ENCODE results near the gene CROCC. TPM values are rescaled to one million over a fixed set of nuclear protein-coding genes. Genes with fewer than 3 reads are reported as not detected.
"Not testable (repeated sequence)": the region's sequence is repeated elsewhere in the genome, so short reads cannot be mapped to it uniquely, and the experiment has no call there.

The CROCC gene
- total RNA-seq, 1 experiment from 2014 or later, result 5.0 TPM

DNA sequence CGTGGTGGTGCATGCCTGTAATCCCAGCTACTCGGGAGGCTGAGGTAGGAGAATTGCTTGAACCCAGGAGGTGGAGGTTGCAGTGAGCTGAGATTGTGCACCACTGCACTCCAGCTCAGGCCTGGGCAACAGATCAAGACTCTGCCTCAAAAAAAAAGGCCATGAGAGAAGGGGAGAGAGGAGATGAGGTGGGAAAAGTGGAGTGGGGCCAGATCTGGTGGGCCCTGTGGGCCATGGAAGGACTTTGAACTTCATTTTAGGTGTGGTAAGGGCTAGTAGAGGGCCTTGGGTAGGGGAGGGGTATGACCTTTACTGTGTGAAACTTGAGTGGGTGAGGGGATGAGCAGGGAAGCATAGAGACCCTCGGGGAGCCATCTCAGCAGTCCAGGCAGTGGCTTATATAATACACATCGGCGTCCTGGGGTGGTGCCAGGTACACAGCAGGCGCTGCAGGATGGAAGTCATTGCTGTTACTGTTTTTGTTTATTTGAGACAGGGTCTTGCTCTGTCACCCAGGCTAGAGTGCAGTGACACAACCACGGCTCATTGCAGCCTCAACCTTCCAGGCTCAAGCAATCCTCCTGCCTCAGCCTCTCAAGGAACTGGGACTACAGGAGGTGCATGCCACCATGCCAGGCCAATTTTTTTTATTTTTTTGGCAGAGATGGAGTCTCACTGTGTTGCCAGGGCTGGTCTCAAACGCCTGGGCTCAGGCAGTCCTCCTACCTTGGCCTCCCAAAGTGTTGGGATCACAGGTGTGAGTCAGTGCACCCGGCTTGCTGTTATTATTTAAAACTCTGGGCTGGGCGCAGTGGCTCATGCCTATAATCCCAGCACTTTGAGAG, 5.5 kb upstream of the CROCC start:
- not testable (repeated sequence) for DNase-seq (ENCODE audit: low spot score)

DNA sequence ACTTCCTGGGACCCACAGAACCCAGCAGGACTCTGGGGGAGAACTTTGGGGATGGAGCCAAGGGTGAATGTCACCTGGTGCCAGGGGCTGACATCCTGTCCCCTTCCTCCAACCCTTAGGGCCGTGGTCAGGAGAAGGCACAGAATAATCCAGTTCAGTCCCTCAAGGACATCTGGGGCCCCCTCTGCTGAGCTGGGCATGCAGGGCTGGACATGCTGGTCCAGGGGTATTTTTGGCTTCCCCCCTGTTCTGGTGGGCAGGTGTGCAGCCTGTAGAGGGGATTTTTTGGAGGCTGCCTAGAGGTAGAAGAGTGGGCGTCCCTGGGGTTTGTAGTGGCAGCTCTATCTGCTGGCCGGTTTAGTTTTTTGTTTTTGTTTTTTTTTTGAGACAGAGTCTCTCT, 3.4 kb upstream of the CROCC start:
- DNase-seq (ENCODE audit: low spot score), result no peak

DNA sequence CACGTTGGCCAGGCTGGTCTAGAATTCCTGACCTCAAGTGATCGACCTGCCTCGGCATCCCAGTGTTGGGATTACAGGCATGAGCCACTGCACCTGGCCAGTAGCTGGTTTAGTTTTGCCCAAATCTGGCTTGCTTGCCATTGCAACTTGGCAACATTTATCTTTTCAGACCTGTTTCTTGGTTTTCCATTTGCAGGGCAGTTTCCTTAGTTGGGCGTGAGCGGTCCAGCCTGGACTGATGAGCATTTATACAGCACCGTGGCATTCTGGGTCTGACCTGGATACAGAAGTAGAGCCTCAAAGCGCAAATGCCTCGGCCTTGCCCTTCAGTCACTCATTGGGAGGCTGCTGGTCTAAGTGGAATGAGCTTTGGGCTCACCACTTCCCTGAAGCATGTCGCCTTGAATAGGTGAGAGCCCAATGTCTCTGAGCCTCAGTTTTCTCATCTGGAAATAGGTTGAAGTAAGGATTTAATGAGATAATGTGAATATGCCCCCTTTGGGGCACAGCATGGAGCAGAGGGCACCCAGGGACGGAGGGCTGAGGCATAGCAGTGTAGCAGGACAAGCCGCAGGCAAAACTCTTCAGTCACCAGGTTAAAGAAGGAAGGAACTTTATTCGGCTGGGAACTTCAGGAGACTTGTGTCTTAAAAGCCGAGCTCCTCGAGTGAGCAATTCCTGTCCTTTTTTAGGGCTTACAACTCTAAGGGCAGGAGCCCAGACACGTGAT, 2.6 kb upstream of the CROCC start:
- not testable (repeated sequence) for DNase-seq (ENCODE audit: low spot score)

DNA sequence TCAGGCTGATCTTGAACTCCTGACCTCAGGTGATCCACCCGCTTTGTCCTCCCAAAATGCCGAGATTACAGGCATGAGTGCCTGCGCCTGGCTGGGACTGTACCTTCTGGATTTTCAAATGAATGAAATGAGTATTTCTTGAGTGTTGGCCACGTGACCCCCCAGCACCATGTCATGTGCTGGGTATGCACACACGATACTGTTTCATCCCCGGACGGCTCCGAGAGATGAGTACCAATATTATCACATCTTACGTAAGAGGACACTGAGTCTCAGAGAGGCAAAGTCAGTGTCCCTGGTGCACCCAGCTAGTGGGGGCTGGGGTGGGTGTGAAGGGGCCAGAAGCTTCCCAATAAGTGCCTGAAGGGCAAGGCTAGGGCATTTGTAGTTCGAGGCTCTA, 780 bp upstream of the CROCC start:
- DNase-seq (ENCODE audit: low spot score), result no peak

DNA sequence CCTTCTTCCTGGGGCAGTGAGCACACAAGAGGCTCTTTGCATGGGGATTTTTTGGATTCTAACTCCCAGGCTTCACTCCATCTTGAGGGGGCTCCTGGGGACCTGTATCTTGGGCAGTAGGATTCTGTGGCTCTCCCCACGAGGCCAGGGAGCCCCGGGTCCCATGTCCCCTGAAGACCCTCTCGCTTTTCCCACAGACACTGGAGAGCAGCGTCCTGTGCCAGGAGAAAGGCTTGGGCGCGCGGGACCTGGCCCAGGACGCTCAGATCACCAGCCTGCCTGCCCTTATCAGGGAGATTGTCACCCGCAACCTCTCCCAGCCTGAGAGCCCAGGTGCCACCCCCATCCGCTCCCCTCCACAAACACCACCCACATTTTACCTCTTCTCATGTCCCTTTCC, 735 bp downstream of the CROCC start:
- no peak for DNase-seq (ENCODE audit: low spot score)

DNA sequence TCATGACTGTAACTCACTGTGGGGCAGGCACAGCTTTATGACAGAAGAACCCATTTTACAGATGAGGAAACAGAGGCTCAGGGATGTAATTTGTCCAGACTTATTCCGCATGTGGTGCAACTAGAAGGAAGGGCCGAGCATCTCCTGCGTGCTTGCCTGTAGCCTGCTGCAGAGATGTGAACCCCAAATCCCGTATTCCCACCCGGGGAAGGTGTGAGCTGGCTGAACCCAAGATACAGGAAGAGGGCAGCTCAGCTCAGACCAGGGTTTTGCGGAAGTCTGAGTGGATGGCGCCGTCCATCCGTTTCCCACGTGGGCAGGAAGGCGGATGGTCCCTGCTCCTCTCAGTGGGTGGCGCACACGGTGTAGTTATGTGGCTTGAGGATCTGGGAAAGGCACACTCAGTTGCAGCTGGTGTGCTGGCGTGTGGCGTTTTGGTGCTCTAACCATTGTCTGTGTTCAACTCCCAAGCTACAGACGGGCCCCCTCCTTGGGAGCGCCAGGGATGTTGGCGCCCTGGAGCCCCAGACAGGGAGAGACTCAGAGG, 1.2 kb downstream of the CROCC start:
- no peak for DNase-seq (ENCODE audit: low spot score)

DNA sequence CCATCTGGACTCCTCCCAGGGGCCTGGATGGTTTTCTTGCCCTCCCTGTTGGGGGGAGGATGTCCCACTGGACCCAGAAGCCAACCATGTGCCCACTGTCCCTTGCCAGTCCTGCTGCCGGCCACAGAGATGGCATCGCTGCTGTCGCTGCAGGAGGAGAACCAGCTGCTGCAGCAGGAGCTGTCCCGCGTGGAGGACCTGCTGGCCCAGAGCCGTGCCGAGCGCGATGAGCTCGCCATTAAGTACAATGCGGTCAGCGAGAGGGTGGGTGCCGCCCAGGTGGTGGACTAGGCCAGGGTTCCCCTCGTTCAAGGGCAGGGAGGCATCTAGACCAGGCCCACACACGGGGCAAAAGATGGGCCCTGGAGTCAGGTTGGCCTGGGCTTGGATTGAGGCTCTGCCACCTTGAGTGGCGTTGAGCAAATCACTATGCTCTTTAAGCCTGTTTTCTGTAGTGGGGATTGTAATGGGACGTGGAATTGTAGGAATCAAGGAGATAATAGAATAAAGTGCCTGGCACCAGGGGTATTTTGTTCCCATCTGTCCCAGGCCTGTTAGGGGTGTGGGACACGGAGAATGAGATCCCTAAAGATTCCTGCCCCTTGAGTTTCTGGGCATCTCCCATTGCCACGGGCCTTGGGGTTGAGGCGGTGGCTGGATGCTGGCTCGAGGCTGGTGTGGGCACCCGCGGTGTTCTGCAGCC, 2.6 kb downstream of the CROCC start:
- DNase-seq (ENCODE audit: low spot score), result no peak

DNA sequence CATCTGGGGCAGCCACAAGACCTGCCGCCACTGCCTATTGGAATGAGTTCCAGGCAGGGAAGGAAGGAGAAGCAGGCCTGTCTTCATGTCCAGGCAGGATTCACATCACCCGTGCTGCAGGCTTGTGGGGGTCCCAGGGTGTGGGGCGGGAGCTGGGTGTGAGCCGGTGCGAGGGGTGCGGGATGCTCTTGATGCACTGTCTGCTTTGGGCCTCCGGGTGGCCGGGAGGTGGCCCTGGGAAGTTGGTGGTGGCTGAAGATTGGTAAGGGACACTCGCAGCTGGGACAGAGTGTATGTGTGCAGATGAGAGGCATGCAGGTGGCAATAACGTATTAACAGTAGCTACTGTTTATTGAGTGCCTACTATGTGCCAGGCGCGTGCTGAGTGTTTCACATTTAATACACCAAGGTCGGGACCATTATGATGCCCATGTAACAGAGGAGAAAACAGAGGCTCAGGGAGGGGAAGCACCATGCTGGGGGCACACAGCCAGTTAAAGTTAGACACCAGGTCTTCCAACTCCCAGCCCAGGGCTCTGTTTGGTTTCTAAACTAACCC, 3.3 kb downstream of the CROCC start:
- no peak for DNase-seq (ENCODE audit: low spot score)

DNA sequence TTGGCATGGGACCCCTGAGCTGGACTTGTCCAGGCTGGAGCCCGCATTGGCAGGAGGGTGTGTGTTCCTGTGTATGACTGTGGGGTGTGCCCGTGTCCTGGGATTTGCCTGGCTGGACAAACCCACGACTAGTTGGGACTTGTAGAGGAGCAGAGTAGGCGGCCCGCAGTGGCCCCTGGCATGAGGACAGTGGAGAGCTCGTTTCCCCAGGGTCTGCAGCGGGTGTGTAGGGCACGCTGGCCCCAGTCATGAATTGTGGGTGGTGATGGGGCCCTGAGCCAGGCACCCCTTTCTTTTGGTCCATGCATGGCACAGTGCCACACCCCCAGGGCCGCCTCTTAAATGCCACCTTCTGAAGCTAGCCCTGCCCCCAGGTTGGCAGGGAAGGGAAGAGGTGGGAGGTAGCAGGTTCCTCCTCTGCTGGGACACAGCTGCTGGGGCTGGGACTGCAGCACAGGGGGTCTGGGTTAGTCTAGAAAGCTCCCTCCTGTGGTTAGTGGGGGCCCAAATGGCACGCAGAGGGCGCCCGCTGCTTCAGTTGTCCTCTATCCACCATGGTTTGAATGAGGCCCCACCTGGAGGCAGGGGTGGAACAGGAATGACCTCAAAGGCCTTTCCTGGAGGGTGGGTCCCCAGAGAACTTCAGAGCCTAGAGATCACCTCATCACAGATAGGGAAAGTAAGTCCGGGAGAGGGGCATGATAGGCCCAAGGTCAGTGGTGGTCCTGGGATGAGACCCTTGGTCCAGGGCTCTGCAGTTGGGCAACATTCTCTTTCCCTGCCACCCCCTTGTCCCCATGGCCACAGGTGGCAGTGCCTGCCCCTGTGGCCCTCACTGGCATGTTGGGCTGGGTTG, 4.1 kb downstream of the CROCC start:
- no peak for DNase-seq (ENCODE audit: low spot score)

DNA sequence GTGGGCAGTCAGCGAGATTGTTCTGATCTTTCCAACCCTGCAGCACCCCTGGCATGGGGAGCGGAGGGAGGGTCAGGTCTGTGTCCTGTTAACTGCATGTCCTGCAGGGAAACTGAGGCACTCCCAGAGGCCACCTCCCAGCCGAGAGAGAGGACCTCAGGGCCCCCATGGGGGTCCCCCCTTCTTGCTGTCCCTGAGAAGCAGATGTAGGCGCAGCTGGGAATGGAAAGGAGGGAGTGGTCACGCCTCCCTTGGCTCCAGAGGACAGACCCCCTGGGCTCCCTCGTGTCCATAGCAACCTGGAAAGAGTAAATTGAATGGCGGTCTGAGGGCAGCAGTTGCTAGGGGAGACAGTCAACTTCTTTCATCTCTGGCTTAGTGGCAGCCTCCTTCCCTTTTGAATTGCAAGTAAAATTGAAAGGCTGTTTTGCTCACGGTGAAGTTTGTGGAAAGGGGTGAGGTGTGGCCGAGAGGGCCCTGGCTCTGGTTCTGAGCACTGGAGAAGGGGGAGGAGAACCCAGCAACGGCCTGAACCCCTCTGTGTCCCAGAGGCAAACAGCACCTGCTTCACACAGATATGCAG, 4.9 kb downstream of the CROCC start:
- DNase-seq (ENCODE audit: low spot score), result no peak

DNA sequence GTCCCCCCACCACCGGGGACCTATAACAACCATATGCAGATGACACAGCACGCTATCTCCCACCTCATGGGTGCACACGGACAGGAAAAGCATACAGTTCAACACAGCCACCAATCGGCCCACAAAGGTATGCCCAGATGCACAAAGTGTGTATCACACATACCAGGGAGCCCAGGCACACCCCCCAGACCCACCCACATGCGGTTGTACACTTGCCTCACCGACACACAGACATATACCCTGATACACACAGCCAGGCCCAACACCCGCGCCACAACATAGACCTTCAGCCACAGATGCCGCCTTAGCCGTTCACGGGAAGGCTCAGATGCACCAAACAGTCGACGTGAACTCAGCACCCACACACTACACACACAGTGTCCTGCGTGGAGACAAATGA, 5.5 kb downstream of the CROCC start:
- DNase-seq (ENCODE audit: low spot score), result no peak

DNA sequence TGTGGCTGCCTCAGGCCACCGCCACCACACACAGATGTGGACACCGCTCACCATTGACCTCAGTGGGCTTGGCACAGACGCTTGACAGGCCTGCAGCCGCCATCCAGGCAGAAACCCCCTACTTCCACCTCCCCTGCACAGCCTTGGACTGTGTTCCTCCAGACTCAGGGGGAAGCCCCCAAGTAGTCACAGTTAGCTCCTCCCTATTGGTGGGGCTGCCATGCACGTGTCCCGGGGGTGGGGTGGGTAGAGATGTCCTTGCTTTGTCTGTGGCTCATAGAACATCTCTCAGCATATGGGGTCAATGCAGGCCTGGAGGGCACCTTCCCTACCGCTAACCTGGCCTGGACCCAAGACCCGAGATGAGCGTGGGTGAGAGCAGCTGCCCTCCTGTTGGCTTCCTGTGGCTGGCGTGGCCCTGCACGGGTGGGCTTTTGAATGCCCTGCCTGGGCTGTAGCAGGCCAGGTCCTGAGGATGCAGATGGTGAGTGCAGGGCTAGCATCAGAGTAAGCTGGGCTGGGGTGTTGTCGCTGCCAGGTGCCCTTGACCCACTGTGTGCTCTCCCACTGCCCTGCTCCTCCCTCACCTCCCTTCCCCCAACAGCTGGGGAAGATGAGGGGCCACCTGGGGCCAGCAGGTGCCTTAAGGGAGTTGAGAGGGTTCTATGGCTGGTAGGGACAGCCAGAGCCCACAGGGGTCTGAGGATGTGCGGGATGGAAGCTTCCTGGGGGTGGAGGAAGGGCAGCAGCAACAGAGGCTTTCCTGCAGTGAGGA, 6.2 kb downstream of the CROCC start:
- DNase-seq (ENCODE audit: low spot score), result no peak

DNA sequence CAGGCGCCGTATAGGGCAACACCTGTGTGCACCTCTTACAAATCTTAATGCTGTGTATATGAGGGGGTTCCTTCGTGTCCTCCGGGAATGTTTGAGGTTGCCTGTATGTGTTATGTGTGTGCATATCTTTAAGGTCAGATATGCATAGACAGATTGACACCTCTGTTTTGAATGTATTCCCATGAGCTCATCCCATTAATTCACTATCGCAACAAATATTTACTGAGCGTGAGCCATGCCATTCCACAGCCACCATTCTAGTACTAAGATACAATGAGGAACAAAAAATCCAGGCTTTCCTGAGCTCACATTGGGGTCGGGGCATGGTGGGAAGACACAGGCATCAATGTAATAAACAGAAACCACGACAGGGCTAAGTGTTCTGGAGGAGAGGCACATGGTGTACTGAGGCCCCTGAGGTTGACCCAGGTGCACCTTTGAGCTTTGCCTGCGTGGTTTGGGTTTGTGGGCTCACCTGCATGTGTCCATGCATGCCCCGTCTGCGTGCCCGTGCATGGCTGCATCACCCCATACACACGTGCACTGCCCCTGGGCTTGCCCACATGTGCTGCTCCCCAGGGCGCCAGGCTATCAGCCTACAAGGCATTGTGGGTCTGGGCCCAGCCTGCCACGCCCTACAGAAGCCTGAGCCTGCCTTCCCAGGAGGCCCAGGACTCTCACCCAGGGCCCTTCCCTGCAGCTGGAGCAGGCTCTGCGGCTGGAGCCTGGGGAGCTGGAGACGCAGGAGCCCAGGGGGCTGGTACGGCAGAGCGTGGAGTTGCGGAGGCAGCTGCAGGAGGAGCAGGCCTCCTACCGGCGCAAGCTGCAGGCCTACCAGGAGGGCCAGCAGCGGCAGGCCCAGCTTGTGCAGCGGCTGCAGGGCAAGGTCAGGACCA, 7.7 kb downstream of the CROCC start:
- DNase-seq (ENCODE audit: low spot score), result not testable (repeated sequence)

DNA sequence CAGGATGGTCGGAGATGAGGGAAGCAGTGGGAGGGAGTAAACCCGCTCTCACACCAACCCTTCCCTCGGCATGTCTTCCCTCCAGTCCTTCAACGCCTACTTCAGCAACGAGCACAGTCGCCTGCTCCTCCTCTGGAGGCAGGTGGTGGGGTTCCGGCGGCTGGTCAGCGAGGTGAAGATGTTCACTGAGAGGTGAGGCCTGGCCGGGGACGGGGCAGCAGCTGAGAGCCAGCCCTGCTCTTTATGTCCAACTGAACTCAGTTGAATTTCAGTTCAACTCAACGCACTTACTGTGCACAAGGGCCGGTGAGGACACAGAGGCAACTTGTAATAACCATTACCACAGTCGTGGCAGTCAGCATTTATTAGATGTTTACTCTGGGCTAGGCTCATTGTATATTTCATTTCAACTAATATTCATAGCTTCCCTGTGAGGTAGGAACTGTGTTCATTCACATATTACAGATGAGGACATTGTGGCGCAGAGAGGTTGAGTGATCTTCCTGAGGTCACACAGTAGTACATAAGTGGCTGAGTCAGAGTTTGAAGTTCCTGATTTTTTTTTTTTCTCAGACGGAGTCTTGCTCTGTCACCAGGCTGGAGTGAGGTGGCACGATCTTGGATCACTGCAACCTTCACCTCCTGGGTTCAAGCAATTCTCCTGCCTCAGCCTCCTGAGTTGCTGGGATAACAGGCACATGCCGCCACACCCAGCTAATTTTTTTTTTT, 9.6 kb downstream of the CROCC start:
- DNase-seq (ENCODE audit: low spot score), result not testable (repeated sequence)

DNA sequence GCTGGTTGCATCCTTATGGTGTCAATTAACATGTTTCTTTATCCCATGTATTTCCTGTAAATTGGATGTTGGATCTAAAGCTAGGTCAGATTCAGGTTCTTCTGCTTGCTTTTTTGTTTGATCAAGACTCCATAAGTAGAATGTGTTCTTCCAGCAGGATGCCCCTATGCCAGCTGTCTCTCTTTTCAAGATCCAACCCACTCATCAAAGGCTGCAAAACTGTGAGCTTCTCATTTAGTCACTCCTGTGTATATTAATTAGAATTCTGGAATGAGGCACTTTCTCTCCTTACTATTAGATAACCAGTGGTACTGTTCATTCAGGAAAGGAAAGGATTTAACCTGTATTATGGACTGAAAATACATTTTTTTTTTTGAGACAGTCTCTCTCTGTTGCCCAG, 12.2 kb downstream of the CROCC start:
- not testable (repeated sequence) for DNase-seq (ENCODE audit: low spot score)

DNA sequence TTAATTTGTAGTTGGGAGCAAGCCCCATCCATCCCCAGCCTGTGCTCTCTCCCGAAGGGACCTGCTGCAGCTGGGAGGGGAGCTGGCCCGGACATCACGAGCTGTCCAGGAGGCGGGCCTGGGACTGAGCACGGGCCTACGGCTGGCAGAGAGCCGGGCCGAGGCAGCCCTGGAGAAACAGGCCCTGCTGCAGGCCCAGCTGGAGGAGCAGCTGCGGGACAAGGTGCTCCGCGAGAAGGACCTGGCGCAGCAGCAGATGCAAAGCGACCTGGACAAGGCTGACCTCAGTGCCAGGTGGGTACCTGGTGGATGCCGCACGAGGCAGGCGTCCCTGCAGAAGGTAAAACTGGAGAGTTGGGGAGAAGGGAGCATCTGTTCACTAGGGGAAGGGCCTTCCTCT, 14.8 kb downstream of the CROCC start:
- DNase-seq (ENCODE audit: low spot score), result not testable (repeated sequence)

DNA sequence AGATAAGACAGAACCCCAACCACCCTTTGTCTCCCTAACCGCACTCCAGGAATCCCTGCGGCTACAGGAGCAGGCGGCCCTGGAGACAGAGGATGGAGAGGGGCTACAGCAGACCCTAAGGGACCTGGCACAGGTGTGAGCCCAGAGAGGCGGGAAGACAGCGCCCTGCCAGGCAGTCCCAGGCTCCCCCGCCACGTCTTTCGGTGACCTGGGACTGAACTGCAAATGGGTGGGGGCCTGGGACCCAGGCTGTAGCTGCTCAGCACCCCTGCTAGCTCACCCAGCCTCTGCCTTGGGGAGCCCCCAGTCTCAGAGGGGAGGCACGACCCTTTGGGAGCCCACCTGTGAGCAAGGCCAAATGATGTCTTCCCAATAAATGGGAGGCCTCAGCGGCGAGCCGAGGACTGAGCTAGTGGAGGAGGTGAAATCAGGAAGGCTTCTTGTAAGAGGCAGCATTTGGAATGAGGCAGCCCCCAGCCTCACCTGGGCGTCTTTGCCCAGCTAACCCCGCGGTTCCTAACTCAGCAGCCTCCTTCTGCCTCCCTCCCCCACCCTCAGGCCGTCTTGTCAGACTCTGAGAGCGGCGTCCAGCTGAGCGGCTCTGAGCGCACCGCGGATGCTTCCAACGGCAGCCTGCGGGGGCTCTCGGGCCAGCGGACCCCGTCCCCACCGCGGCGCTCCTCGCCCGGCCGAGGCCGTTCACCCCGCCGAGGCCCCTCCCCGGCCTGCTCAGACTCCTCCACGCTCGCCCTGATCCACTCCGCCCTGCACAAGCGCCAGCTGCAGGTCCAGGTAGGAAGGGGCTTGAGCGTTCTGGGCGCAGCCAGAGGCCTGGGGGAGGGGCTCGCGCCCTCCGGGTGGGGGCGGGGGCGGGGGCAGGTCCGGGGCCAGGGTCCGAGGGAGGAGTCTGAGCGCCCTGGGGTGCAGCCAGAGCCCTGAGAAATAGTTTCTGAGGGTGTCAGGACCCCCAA, 16.9 kb downstream of the CROCC start:
- no peak for DNase-seq (ENCODE audit: low spot score)
